C4-2B (cell line): ENCODE data around the gene GPR137.

ENCODE experiments used
- CTCF ChIP-seq: fragments of 450-650 bp; conservative IDR thresholded peaks from 2 replicates; pipeline ENCODE4 v1.5.1; 2017; ENCODE audit warnings: mild to moderate bottlenecking
- ZFX ChIP-seq: fragments of 450-650 bp; IDR thresholded peaks from 2 replicates; pipeline ENCODE4 v1.6.1; 2017

- TF ChIP-seq CTCF, result no peak
- no peak for TF ChIP-seq ZFX
These were observed 3.5 kb upstream of the GPR137 start for GRCh38 chr11:64281957-64282770.
